TTC549 (cell line): ENCODE measurements around the gene SEC22C.
A peak's percentile ranks its signal among the peaks of the same experiment; 100 is the strongest.
"Not testable (repeated sequence)": the region's sequence is repeated elsewhere in the genome, so short reads cannot be mapped to it uniquely, and the experiment has no call there.

ENCODE experiments used
- FAIRE-seq: peaks from 2 replicates; lab custom pipeline; 2012; peaks lifted over from hg19 to GRCh38; lab: Jason Lieb, UNC

The SEC22C gene, protein sequence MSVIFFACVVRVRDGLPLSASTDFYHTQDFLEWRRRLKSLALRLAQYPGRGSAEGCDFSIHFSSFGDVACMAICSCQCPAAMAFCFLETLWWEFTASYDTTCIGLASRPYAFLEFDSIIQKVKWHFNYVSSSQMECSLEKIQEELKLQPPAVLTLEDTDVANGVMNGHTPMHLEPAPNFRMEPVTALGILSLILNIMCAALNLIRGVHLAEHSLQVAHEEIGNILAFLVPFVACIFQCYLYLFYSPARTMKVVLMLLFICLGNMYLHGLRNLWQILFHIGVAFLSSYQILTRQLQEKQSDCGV

DNA sequence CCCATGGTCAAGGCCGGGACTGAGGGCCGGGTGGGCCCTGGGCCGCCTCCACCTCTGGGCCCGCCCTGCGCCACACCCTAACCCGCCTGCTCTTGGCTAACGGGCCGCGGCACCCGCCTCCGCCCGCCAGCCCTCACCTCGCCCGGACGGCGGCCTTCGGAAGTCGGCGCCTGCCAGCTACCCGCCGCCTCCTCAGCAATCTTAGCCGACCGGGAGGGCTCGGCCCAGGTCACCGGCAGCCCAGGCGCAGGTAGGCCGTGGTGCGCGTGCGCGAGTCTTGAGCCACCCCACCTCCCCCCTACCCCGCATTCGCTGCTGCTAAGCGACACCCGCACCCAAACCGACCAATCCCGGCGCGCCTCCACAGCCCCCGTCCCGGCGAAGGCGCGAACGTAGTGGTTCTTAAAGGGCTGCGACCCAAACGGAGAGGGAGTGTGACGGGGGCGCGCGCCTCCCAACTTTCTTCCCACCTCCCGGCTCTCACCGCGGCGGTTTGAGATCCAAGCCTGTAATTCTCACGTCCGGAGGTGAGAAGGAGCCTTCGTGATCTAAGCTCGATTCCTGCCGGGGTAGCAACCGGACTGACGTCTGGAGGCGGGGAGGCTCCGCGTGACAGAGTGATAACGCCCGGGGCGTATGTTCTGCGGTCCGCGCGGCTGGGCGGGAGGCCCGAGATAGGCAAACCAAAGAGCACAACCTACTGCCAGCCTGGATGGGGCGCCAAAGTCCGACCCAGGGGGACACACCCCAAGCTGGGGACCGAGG is at the start of gene SEC22C:
SEC22C (minus strand) TSS at position 259 of the 765 bp plus-strand sequence. CDS start 12,921 bp downstream, outside the sequence.
- FAIRE-seq = no peak

DNA sequence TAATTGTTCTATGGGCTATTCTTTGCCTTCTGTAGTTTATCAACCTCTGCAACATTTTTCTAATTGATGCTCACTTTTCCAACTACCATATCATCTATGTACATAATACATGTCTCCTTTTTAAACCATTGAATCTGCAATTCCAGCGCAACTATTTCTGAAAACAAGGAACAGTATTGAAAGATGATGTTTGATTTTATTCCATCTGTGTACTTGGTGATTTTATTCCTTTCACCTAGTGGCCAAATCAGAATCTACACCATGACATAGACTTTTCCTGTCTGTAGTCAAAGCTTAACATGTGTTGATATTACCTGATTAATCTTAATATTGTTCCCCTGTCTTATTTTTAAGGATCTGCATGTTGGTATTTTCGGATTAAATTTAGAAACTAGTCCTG is 31.7 kb upstream of the SEC22C start:
- FAIRE-seq = no peak

DNA sequence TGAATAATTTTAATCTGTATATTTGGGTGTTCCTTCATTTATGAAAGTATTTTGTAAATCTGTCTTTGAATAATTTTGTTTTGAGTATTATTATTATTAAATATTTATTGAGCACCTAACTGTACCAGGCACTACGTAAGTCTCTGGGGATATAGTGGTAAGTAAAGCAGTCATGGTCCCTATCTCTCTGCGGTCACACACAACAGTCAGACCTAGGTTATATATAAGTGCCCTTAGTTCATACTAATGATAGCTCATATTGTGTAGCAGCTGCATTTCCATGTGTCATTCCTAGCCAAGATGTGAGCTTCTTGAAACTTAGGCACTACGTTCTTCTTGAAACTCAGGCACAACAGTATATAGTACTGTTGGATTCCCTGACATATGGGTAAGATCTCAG is 31.2 kb upstream of the SEC22C start:
- FAIRE-seq = no peak

DNA sequence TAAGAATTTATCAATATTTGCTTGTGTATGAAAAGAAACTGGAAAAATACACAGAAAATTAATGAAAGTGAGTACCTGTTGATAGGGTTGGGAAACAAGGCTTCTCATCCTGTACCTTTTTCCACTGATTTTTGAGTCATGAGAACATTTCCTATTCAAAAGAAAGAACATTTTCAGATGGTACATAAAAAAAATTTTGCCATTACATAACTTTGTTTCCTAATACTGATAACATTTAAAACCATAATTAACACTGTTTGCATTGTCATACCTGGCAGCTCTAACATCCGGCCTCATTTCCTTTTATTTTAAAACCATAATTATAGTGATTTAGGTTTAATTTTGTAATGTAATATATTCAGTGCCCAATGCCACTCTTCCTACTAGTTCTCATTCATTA is 30.4 kb upstream of the SEC22C start:
- no peak for FAIRE-seq

DNA sequence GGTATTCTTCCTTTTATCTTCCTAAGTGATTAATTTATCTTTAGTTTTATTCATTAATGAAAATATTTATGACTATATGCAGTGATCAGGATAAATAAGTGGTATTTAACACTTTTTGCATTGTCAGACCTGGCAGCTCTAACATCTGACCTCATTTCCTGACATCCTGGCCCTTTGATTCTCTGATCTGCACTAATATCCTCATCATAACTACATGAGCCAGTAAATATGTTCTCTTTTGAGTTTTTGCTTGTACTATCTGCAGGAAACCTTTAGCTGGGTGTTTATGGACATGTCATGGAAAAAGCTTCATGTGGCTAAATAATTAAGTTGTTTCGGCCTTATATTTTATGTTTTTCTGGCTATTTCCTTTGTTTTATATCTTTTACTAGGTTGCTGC is 29.2 kb upstream of the SEC22C start:
- no peak for FAIRE-seq

DNA sequence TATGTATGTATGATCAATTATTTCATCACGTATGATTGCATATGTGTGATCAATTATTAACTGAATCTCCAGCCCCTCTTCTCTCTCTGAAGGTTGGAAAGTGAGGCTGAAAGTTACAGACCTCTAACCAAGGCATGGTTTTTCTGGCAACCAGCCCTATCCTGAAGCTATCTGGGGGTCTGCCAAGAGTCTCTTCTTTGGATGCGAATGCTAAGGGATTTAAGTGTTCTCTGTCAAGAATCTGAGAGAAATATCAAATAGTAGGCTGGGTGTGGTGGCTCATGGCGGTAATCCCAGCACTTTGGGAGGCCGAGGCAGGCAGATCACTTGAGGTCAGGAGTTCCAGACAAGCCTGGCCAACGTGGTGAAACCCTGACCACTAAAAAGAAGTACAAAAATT is 26.8 kb upstream of the SEC22C start:
- FAIRE-seq = no peak

DNA sequence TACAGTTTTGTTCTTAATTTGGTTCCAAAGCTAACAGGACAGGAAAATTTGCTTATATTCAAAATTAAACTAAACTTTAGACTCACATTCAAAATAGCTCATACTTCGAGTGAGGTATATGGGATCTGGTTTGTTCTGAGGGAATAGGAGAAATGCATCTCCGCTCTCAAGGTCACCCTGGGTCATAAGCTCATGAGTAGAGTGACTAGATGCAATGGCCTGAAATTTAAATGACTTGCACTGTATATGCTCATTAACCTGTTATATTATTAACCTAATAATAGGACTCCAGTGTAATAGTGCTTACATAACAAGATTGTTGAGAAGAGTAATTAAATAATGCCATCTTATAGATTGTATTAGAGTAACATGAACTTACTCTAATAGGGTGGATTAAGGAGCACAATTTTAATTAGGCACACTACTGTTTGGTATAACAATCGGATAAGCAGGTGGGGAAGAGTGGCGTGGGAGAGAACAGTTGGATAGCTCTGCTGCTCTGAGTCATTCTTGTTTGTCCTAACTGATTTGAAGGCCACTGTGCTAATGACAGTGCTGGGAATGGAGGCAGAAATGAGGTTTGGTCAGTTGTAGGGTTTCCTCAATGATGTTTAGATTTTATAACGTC is 23.9 kb upstream of the SEC22C start:
- FAIRE-seq = no peak

DNA sequence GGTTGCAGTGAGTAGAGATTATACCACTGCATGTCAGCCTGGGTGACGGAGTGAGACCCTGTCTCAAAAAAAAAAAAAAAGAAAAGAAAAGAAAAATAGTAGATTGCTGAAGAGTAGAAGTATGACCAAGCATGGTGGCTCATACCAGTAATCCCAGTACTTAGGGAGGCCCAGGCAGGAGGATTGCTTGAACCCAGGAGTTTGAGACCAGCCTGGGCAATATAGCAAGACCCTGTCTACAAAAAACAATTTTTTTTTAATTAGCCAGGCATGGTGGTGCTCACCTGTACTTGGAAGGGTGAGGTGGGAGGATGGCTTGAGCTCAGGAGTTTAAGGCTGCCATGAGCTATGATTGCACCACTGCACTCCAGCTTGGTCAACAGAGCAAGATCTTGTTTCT is 21.2 kb upstream of the SEC22C start:
- no peak for FAIRE-seq

DNA sequence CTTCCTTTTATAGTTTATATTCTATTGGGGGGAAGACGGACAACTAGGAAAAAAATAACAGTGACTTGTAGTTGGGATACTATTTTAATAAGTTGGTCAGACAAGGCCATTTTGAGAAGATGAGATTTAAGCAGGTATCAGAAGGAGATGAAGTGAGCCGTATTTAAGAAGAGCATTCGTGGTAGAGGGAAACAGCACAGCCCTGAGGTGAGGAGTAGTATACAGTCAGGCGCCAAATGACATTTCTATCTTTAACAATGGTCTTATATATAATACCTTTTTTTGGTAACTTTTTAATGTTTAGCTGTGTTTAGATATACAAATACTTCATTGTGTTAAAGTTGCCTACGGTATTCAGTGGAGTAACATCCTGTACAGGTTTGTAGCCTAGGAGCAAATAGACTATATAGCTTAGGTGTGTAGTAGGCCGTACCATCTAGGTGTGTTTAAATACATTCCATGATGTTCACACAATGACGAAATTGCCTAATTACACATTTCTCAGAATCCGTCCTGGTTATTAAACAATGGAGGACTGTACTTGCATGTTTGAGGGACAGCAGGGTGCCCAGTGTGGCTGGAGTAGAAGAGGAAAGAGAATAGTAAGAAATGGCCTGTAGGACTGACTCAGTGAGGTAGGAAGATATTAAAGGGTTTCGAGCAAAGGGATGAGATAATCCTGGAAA is 20.3 kb upstream of the SEC22C start:
- FAIRE-seq = no peak

DNA sequence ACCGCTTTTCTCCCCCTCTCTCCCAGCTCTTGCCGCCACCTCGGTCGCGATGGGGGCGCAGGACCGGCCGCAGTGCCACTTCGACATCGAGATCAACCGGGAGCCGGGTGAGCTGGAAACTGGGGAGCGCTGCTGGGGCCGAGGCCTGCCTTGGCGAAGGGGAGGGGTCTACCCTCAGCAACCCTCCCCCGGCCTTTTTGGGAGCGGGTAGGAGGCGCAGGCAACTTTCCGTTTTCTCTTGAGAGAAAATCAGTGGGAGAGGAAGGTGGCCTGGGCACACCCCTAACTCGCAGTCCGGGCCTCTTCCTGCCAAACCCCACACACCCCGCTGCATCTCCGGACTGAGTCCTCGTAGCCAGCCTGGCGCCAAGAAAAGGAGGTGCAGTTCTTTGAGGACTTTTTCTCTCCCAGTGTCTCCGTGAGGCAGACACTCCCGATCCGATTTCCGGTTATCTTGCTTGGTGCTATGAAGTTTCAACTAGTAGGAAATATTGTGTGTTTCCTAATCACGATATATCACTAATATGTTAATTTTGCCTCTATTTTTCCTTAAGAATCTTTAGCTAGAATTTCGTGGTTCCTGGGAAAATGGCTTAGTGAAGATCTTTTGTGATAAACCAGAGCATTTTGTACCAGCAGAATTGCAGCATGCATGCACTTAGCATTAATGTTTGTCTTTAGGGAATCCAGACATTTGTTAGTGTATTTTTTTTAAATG is 19.4 kb upstream of the SEC22C start:
- FAIRE-seq = no peak

DNA sequence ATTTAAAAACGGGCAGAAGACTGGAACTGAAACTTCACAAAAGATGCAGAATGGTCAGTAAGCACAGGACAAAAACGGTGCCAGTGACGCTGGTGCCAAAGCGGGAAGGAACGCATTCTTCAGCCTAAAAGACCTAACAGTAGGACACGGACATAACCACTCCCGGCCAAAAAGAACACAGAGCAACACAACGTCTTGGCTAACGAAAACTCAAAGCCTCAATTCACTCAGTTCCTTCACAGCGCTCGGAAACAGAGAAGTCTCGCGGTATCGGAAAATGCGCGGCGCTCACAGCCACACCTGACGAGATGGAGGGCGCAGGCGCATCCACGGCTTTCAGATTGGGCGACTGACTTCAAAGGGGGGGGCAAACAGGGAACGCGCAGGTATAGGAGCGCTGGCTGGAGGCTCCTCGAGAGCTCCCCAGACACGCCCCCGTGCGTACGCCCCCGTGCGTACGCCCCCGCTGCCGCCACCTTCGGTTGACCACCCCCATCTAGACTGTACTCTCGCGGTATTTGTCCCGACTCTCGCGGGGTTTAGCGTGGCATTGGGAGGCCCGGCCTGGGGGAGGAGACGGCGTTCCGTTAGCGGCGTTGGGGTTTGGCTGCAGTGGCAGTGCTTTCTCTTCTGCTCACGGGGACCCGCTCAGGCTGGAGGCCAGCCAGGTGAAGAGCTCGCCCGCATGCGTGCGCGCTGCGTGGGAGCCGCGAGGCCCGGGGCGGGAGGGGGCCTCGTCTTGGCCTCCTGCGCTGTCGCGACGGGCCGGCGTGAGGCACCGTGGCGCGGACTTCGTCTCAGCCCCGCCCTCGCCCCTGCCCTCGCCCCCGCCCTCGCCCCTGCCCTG is 18.6 kb upstream of the SEC22C start, which contains the start of gene NKTR:
NKTR (plus strand) TSS at position 576 of the 847 bp plus-strand sequence. CDS start 321 bp downstream, outside the sequence.
- FAIRE-seq = peak; percentile 79

DNA sequence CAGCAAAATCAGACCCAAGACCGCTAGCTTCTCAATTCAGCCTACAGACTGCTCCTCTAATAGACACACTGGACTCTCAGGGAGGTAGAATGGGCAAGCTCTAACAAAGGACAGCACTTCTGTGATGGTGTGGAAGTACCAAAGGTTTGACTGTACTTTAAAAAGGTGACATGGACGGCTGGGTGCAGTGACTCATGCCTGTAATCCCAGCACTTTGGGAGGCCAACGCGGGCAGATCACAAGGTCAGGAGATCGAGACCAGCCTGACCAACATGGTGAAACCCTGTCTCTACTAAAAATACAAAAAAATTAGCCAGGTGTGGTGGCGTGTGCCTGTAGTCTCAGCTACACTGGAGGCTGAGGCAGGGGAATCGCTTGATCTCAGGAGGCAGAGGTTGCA is 15.3 kb upstream of the SEC22C start:
- not testable (repeated sequence) for FAIRE-seq

DNA sequence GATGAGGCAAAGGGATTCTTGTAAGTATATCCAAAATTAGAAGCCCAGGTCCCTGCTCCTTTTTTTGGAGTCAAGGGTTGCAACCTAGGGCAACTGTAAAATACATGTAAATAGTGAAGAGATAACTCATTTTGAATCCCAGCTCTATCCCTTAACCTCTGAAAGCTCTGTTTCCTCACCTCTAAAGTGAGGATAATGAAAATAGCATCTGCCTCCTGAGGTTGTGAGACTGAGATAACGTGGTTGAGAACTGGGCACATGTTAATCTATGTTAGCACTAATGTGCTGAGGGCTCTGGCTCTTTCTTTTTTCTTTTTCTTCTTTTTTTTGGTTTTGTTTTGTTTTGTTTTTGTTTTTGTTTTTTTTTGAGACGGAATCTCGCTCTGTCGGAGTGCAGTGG is 13.9 kb upstream of the SEC22C start:
- no peak for FAIRE-seq

DNA sequence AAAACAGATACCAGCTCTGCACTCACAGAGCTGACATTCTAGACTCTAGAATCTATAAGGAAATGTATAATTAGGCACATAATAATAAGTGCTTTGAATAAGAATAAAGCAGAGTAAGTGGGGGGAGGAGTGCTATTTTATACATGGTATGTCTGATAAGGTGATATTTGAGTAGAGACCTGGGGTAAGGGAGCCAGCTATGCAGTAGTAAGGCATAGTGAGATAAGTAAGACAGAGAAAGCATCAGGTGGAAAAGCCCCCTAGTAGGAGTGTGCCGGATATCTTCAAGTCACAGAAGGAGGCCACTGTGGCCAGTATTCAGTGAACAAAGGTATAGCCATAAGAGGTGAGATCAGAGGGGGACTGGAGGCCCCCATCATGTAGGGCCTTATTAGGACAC is 11.9 kb upstream of the SEC22C start:
- no peak for FAIRE-seq

DNA sequence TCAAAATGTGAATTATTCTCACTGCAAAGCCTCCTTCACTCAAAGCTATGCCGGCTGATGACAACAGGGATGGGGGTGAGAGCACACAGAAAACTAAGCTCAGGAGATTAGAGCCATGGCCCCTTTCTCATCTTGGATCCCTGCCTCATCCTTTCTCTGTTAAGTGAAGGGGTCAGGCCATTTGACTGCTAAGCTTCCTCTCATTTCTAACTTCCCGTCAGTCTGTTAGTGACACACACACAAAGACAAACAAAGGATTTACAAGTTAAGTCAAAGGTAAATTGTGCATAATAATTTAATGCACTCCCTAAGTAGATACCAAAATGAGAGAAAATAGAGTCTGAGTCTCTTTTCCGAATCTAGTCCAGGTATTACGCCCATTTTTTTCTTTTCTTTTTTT is 10.0 kb upstream of the SEC22C start:
- no peak for FAIRE-seq

DNA sequence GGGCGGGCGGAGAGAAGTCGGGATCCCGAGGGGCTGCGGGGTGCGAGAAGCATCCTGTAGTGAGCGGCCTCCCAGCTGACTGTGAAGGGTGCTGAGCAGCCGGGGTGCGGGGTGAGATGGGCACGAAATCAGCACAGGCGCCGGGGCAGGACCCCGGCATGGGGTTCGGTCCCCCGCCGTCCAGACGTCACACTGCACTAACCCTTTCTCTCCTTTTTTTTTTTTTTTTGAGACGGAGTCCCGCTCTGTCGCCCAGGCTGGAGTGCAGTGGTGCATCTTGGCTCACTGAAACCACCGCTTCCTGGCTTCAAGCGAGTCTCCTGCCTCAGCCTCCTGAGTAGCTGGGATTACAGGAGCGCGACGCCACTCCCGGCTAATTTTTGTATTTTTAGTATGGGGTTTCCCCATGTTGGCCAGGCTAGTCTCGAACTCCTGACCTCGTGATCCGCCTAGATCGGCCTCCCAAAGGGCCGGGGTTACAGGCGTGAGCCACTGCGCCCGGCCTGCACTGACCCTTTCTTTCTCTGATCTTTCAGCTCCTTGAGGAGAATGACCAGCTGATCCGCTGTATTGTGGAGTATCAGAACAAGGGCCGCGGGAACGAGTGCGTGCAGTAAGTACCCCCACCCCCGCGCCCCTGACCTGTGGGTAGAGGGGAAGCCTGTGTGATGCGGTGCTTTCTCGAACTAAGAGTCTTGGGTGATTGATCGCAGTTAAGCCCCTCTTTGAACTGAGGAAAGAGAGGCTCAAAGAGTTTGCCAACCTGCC is 9.4 kb upstream of the SEC22C start:
- no peak for FAIRE-seq

DNA sequence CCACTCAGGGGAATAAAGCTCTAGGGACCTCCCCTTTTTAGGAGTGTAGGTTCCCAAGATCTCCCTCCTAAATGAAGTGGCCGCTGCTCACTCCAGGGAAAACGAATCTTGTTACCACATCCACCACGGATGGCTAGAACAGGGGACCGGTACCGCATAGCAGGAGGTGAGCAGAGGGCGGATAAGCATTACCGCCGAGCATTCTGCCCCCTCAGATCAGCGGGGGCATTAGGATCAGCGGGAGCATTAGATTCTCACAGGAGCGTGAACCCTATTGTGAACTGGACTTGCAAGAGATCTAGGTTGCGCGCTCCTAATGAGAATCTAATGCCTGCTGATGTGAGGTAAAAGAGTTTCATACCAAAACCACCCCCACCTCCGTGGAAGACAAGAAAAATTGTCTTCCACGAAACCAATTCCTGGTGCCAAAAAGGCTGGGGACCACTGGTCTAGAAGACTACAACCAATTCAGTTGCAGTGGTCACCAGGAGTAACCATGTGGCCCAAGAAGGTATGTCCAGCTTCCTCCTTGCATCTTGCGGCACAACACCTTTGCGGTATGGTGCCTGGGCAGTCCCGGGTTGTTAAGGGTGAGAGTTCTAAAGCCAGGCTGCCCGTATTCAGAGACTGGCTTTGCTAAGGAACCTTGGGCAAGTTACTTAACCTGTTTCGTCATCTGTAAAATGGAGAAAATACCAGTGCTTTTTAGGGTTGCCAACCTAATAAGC is 7.8 kb upstream of the SEC22C start:
- no peak for FAIRE-seq

DNA sequence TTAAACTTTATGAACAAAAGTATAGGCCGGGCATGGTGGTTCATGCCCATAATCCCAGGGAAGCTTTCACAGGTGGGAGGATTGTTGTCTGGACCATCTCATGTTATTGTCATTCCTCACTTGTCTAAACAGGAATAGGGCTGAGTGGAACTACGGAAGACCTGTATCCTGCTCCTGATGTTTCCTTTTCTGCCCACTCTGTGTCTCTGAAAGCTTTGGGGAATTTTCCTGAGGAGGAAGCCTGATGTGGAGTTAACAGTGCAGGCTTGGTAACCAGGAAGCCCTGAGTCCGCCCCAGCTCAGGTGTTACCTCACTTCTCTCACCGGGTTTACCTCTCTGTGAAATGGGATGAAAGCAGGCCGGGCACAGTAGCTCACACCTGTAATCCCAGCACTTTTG is 6.9 kb upstream of the SEC22C start:
- FAIRE-seq = no peak

DNA sequence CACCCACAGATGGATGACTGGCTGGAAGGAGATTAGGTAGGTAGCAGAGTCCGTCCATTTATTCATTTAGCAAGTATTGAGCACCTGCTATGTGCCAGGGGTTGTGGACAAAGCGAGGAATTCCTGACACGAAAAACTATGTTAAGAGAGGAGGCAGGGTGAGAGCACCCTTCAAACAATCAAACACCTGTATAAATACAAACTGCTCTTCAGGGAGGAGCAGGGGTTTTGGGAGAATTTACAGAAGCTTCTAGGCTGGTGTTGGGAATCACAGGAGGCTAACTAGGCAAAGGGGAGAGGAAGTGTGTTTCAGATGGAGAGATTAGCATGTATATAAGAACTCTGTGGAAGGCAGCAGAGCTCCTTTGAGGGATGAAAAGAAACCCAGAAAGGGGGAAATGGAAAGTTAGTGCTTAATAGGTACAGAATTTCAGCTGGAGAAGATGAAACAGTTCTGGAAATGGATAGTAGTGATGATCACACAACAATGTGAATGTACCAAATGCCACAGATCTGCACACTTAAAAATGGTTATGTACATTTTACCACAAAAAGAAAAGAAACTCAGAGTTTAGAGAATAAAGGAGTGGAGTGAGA is 805 bp upstream of the SEC22C start:
- FAIRE-seq = no peak
